K562 (cell line): ENCODE data around the gene POLD3. TPM values are rescaled to one million over a fixed set of nuclear protein-coding genes. Genes with fewer than 3 reads are reported as not detected.

ENCODE experiments used
- ATAC-seq: fragments of 200-7000 bp; cut with Tn5 transposase; 3 replicates; pipeline ENCODE4 v1.9.1; 2020; ENCODE audit warnings: moderate library complexity
- BruUV-seq: library from RNA; stranded (reverse); fragments of 400-500 nt; replicated peaks from 2 replicates; lab custom pipeline; 2021; lab: Mats Ljungman, UMichigan
- CTCF ChIA-PET: fragments of 300-600 bp; formaldehyde crosslinking; extraction: SDS; loops from one replicate; lab custom pipeline; 2021; ENCODE audit warnings: low intra/inter-chr PET ratio; lab: Yijun Ruan, JAX
- POLR2A ChIA-PET: fragments of 300-600, 350-650 bp; sonication (Branson Sonifier 250); formaldehyde crosslinking; extraction: SDS; loops from one replicate; lab custom pipeline; 2021; ENCODE audit warnings: antibody characterized with exemption, inconsistent platforms; lab: Yijun Ruan, JAX
- DNase-seq, 4 experiments: peaks; one replicate each; pipeline versions ENCODE4 v3.0.0 to v3.0.0-alpha.2; 2011 to 2018; ENCODE audit warnings: low spot score in 3 of 4, mixed read lengths in 3 of 4; ENCODE audit errors: extremely low read depth in 1 of 4
- FAIRE-seq: peaks from 2 replicates; lab custom pipeline; 2011; peaks lifted over from hg19 to GRCh38; lab: Jason Lieb, UNC
- H2AFZ ChIP-seq: 2 replicates; pipeline ENCODE4 v1.6.0; 2011; ENCODE audit warnings: low read depth, low read length, control low read depth, inconsistent platforms
- H3K27ac ChIP-seq: fragments of 200-600 bp; 3 replicates; pipeline ENCODE4 v1.8.0; 2011; ENCODE audit warnings: low read depth, mild to moderate bottlenecking, control low read depth, inconsistent platforms, low read length, moderate library complexity, mixed read lengths; ENCODE audit errors: extremely low read depth
- H3K27me3 ChIP-seq, 2 experiments: fragments of 300-600 bp in 1 of 2; 2 replicates in 1 of 2; 3 replicates in 1 of 2; pipeline versions ENCODE4 v1.6.0 to v1.8.0; 2011; ENCODE audit warnings: inconsistent platforms in 2 of 2, low read length in 2 of 2, mild to moderate bottlenecking in 1 of 2, mixed read lengths in 1 of 2, moderate library complexity in 1 of 2; ENCODE audit not compliant: control insufficient read depth in 2 of 2, insufficient read depth in 2 of 2
- H3K36me3 ChIP-seq: fragments of 300-600 bp; 3 replicates; pipeline ENCODE4 v1.8.0; 2011; ENCODE audit warnings: mild to moderate bottlenecking, low read length, inconsistent platforms; ENCODE audit not compliant: control insufficient read depth, insufficient read depth
- H3K4me1 ChIP-seq, 2 experiments: fragments of 200-600 bp in 1 of 2; replicated peaks in 1 of 2; 2 replicates in 1 of 2; 3 replicates in 1 of 2; pipeline versions ENCODE4 v1.5.1 to v1.8.0; 2011; ENCODE audit warnings: inconsistent platforms in 2 of 2, low read length in 2 of 2, mild to moderate bottlenecking in 1 of 2, mixed read lengths in 1 of 2, moderate library complexity in 1 of 2; ENCODE audit not compliant: control insufficient read depth in 2 of 2, insufficient read depth in 2 of 2
- H3K4me2 ChIP-seq: 2 replicates; pipeline ENCODE4 v1.6.1; 2011; ENCODE audit warnings: low read length, control low read depth, inconsistent platforms, mixed read lengths; ENCODE audit not compliant: insufficient read depth
- H3K4me3 ChIP-seq: fragments of 200-600 bp; sonication (generic), shearing (Covaris generic); 2 replicates; pipeline ENCODE4 v1.5.1; 2016; ENCODE audit warnings: control low read depth, inconsistent platforms
- H3K79me2 ChIP-seq: fragments of 200-600 bp; 3 replicates; pipeline ENCODE4 v1.8.0; 2011; ENCODE audit warnings: low read length, inconsistent platforms; ENCODE audit not compliant: control insufficient read depth, insufficient read depth
- H3K9ac ChIP-seq, 2 experiments: 2 replicates each; pipeline versions ENCODE4 v1.6.0 to v1.6.1; 2011; ENCODE audit warnings: low read depth in 2 of 2, low read length in 2 of 2, control low read depth in 1 of 2, inconsistent platforms in 1 of 2, mild to moderate bottlenecking in 1 of 2, mixed read lengths in 1 of 2; ENCODE audit not compliant: insufficient read depth in 1 of 2
- H3K9me1 ChIP-seq: one replicate; pipeline ENCODE4 v1.6.0; 2011; ENCODE audit warnings: inconsistent platforms, mild to moderate bottlenecking, low read length, moderate library complexity; ENCODE audit not compliant: control insufficient read depth, insufficient read depth
- H3K9me3 ChIP-seq: replicated peaks from 2 replicates; pipeline ENCODE4 v1.5.1; 2011; ENCODE audit warnings: low read depth, low read length, inconsistent platforms; ENCODE audit not compliant: control insufficient read depth, insufficient read depth
- H4K20me1 ChIP-seq: replicated peaks from 2 replicates; pipeline ENCODE4 v1.6.1; 2011; ENCODE audit warnings: low read length, inconsistent platforms, mixed read lengths; ENCODE audit not compliant: control insufficient read depth, insufficient read depth
- COPS2 ChIP-seq: fragments of 450-650 bp; conservative IDR thresholded peaks from 2 replicates; pipeline ENCODE4 v1.6.1; 2016; ENCODE audit warnings: mild to moderate bottlenecking, moderate library complexity
- MAFG ChIP-seq: fragments of 450-650 bp; conservative IDR thresholded peaks from 2 replicates; pipeline ENCODE4 v1.6.1; 2016; ENCODE audit warnings: missing genetic modification characterization, missing compliant biosample characterization
- XRCC4 ChIP-seq: IDR thresholded peaks from one replicate; pipeline ENCODE4 v1.6.1; 2011; ENCODE audit not compliant: insufficient read depth, insufficient read length; ENCODE audit errors: extremely low read depth
- XRCC5 ChIP-seq: fragments of 200-400 bp; formaldehyde crosslinking; IDR thresholded peaks from 2 replicates; pipeline ENCODE4 v1.6.1; 2017; ENCODE audit warnings: low read depth, mild to moderate bottlenecking, low read length
- WGBS: fragments of 100-300 bp; shearing (Covaris generic); methylation state at CpG from one replicate; pipeline ENCODE4 v1.1.6; 2016; ENCODE audit warnings: low coverage, mixed read lengths; ENCODE audit not compliant: insufficient coverage; ENCODE audit errors: missing lambda C conversion rate; 5-methylcytosine and 5-hydroxymethylcytosine counted together
- in situ Hi-C: fragments of 300-500 bp; cut with MboI; formaldehyde crosslinking; loops from 4 replicates; pipeline ENCODE4 v1.15.0; 2018; ENCODE audit warnings: inconsistent platforms, mixed read lengths
- intact Hi-C: fragments of 100-400 bp; cut with micrococcal nuclease; formaldehyde crosslinking; loops from 2 replicates; pipeline ENCODE4 v1.14.2; 2022
- polyA plus RNA-seq, 8 experiments: library from polyadenylated mRNA; depleted of rRNA in 4 of 8; stranded (reverse) in 5 of 8; unstranded in 3 of 8; fragments of >200 nt; fragmentation: Nextera tagmentation in 2 of 8; fragmentation: Illumina TruSeq in 1 of 8; extraction: Ambion mirVana in 2 of 8; extraction: Trizol in 1 of 8; gene quantifications; 2 replicates each; pipeline versions ENCODE4 v1.2.1 to v1.2.3, GENCODE V29; 2011 to 2014; ENCODE audit warnings: inconsistent platforms in 1 of 8, missing spikeins in 1 of 8
- total RNA-seq, 7 experiments: library from RNA; depleted of rRNA in 6 of 7; stranded (reverse); fragments of >200 nt in 6 of 7; fragmentation: Illumina TruSeq in 2 of 7; extraction: Trizol in 2 of 7; gene quantifications; 2 replicates each; pipeline versions ENCODE4 v1.2.1 to v1.2.3, GENCODE V29; 2011 to 2021; ENCODE audit warnings: low replicate concordance in 1 of 7
- TF ChIP-seq, protein P1 (sequence below): fragments of 450-650 bp; IDR thresholded peaks from 2 replicates; pipeline ENCODE4 v1.6.1; 2016; ENCODE audit warnings: antibody characterized with exemption

POLD3 gene
- total and polyA plus RNA-seq, 9 of the 15 experiments (the other 6 are each of a cell fraction or from before 2014, with no cell fraction given) = 10.6 to 40.1 (median 24.6) TPM

DNA sequence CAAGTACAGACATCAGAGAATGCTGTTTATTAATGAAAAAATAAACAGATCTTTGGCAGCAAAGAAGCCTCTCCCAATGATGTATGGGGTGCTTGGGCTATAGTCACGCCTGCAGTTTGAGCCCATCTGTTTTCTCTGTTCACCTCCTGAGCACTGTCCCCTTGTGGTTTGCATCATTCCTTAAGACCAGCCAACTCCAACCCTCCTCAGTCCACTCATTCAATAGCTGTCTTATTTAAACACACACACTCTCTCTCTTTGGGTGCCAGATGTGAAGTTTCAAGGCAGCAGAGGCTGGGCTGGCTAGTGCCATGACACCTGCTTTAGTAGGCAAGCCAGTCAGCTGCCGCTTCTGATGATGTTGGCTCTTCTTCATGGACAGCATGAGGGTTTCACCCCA lies 58.1 kb downstream of the POLD3 start:
- H4K20me1 ChIP-seq = no peaks in the 10 kb centered on the region
- no peak overlapping the region for H3K4me2 ChIP-seq
- no peak for ATAC-seq
- DNase-seq = no peak
- POLR2A ChIA-PET = interaction anchor here (1.1 to 1.2 kb wide), 2 partner anchors 11 to 14 kb away, joined by 3 read pairs; no protein-coding TSS in a partner anchor
- no peak overlapping the region for H2AFZ ChIP-seq
- CTCF ChIA-PET = no interaction called here
- BruUV-seq = no TSS peak
- H3K36me3 ChIP-seq = no peaks in the 10 kb centered on the region; the same call in 2 of the 3 replicates
- in situ Hi-C loops = no loop called here
- 0 out of 2 replicates have a peak, but pooled peaks cover 2% of the 10 kb centered on the region for H3K9me3 ChIP-seq
- H3K4me1 ChIP-seq = peaks cover 0 to 3% of the 10 kb centered on the region in 2 experiments; a peak in 1 of 5 replicates
- 88% methylated on average over 2 of the region's 2 CpGs for WGBS
- H3K79me2 ChIP-seq = no peaks in the 10 kb centered on the region
- no peaks in the 10 kb centered on the region for H3K9me1 ChIP-seq
- TF ChIP-seq, protein P1, sequence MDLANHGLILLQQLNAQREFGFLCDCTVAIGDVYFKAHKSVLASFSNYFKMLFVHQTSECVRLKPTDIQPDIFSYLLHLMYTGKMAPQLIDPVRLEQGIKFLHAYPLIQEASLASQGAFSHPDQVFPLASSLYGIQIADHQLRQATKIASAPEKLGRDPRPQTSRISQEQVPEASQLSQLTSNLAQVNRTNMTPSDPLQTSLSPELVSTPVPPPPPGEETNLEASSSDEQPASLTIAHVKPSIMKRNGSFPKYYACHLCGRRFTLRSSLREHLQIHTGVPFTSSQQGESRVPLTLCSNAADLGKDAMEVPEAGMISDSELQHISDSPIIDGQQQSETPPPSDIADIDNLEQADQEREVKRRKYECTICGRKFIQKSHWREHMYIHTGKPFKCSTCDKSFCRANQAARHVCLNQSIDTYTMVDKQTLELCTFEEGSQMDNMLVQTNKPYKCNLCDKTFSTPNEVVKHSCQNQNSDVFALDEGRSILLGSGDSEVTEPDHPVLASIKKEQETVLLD = no peak
- TF ChIP-seq XRCC4 = no peak
- TF ChIP-seq XRCC5 = no peak
- no peak for TF ChIP-seq COPS2
- no peak for TF ChIP-seq MAFG (tag)
- intact Hi-C loops = no loop called here
- H3K4me3 ChIP-seq = no peak overlapping the region
- no peaks in the 10 kb centered on the region for H3K27me3 ChIP-seq
- FAIRE-seq = no peak
- H3K27ac ChIP-seq = no peak overlapping the region
- H3K9ac ChIP-seq = no peak overlapping the region
